Thyroid gland (tissue), 4 donors: ENCODE measurements around the gene CYP24A1. TPM values are rescaled to one million over a fixed set of nuclear protein-coding genes. Genes with fewer than 3 reads are reported as not detected.

Experiments used
- DNase-seq, 2 donors: peaks; one replicate each; pipeline ENCODE4 v3.0.0-alpha.2; 2019
- H3K27ac ChIP-seq, 3 donors: fragments of 200-600 bp; sonication (generic); 1 replicate in 2 of 3; 2 replicates in 1 of 3; pipeline ENCODE4 v1.5.1; 2016 to 2019; ENCODE audit warnings: mild to moderate bottlenecking in 1 of 3, moderate library complexity in 1 of 3
- H3K27me3 ChIP-seq: fragments of 200-600 bp; sonication (generic); one replicate; pipeline ENCODE4 v1.5.1; 2019
- H3K36me3 ChIP-seq, 2 donors: fragments of 200-600 bp; sonication (generic); one replicate each; pipeline ENCODE4 v1.5.1; 2016 to 2019
- H3K4me1 ChIP-seq, 2 donors: fragments of 200-600 bp; sonication (generic); one replicate each; pipeline ENCODE4 v1.5.1; 2017 to 2019
- H3K4me3 ChIP-seq, 3 donors: fragments of 200-600 bp; sonication (generic); replicated peaks in 1 of 3; 1 replicate in 2 of 3; 2 replicates in 1 of 3; pipeline ENCODE4 v1.5.1; 2016; ENCODE audit warnings: mild to moderate bottlenecking in 1 of 3
- H3K9me3 ChIP-seq: fragments of 200-600 bp; sonication (generic); one replicate; pipeline ENCODE4 v1.5.1; 2017
- CTCF ChIP-seq, 6 experiments: fragments of 200-600 bp in 3 of 6; fragments of 450-650 bp in 3 of 6; sonication (generic) in 3 of 6; IDR thresholded peaks; one replicate each; pipeline ENCODE4 v1.5.1; 2016 to 2019; ENCODE audit warnings: antibody characterized with exemption in 6 of 6, mild to moderate bottlenecking in 2 of 6, inconsistent platforms in 1 of 6, moderate library complexity in 1 of 6
- POLR2A ChIP-seq, 2 donors: fragments of 450-650 bp; IDR thresholded peaks; one replicate each; pipeline ENCODE4 v1.6.1; 2017; ENCODE audit warnings: antibody characterized with exemption in 2 of 2, mild to moderate bottlenecking in 2 of 2, moderate library complexity in 1 of 2
- WGBS, 2 donors: methylation state at CpG; one replicate each; pipeline ENCODE4 v1.1.5; 2017; 5-methylcytosine and 5-hydroxymethylcytosine counted together
- intact Hi-C: fragments of 100-400 bp; cut with DNase I; formaldehyde crosslinking; loops from one replicate; pipeline ENCODE4 v1.15.1; 2023
- total RNA-seq, 4 donors: library from RNA; depleted of rRNA; stranded (reverse); fragments of >200 nt; gene quantifications; one replicate each; pipeline ENCODE4 v1.2.3, GENCODE V29; 2016

Gene CYP24A1
- total RNA-seq, 4 donors from 2014 or later = 0.44 to 6.6 (median 0.67) TPM; not detected in 1

GRCh38 chr20:54107181-54107580 is 66.6 kb downstream of the CYP24A1 start:
- H3K9me3 ChIP-seq = no peaks in the 10 kb centered on the region
- no peaks in the 10 kb centered on the region for H3K27me3 ChIP-seq
- 75 to 85% methylated on average over 2 of the region's 2 CpGs for WGBS, 2 donors
- no peak overlapping the region for H3K4me3 ChIP-seq
- H3K4me1 ChIP-seq = no peaks in the 10 kb centered on the region
- no peak for DNase-seq
- H3K36me3 ChIP-seq = no peaks in the 10 kb centered on the region
- TF ChIP-seq CTCF (IDR thresholded peaks at IDR 0.05) (no peak), POLR2A (IDR thresholded peaks at IDR 0.05) (no peak)
- no peak overlapping the region for H3K27ac ChIP-seq
- intact Hi-C loops = no loop called here

GRCh38 chr20:54106162-54106561 is 67.6 kb downstream of the CYP24A1 start:
- TF ChIP-seq CTCF (IDR thresholded peaks at IDR 0.05) (no peak), POLR2A (IDR thresholded peaks at IDR 0.05) (no peak)
- no peak overlapping the region for H3K27ac ChIP-seq
- H3K9me3 ChIP-seq = no peaks in the 10 kb centered on the region
- H3K4me3 ChIP-seq = no peak overlapping the region
- no peaks in the 10 kb centered on the region for H3K4me1 ChIP-seq
- no peaks in the 10 kb centered on the region for H3K27me3 ChIP-seq
- 65 to 77% methylated on average over 4 of the region's 4 CpGs for WGBS, 2 donors
- intact Hi-C loops = no loop called here
- no peak for DNase-seq
- H3K36me3 ChIP-seq = no peaks in the 10 kb centered on the region

- TF ChIP-seq CTCF (IDR thresholded peaks at IDR 0.05) (no peak), POLR2A (IDR thresholded peaks at IDR 0.05) (no peak)
- no peak for DNase-seq
- 81 to 85% methylated on average over 4 of the region's 4 CpGs for WGBS, 2 donors
- Histone ChIP-seq H3K4me1 (no peaks in the 10 kb centered on the region), H3K36me3 (no peaks in the 10 kb centered on the region), H3K27ac (no peak overlapping the region), H3K9me3 (no peaks in the 10 kb centered on the region), H3K27me3 (no peaks in the 10 kb centered on the region), H3K4me3 (no peak overlapping the region)
- intact Hi-C loops = no loop called here
These were observed 68.1 kb downstream of the CYP24A1 start for GRCh38 chr20:54105653-54106052.

- Histone ChIP-seq H3K9me3 (no peaks in the 10 kb centered on the region), H3K27me3 (no peaks in the 10 kb centered on the region), H3K27ac (no peak overlapping the region), H3K4me1 (no peaks in the 10 kb centered on the region), H3K4me3 (no peak overlapping the region), H3K36me3 (no peaks in the 10 kb centered on the region)
- no peak for DNase-seq
- TF ChIP-seq POLR2A (IDR thresholded peaks at IDR 0.05) (no peak), CTCF (IDR thresholded peaks at IDR 0.05) (no peak)
- intact Hi-C loops = no loop called here
- 93% methylated on average over 4 of the region's 4 CpGs for WGBS, 2 donors
These were observed 69.0 kb downstream of the CYP24A1 start for GRCh38 chr20:54104781-54105180.

GRCh38 chr20:54103762-54104600 is 69.8 kb downstream of the CYP24A1 start:
- 74 to 86% methylated on average over 6 of the region's 6 CpGs for WGBS, 2 donors
- Histone ChIP-seq H3K4me1 (no peaks in the 10 kb centered on the region), H3K36me3 (no peaks in the 10 kb centered on the region), H3K9me3 (no peaks in the 10 kb centered on the region), H3K4me3 (no peak overlapping the region), H3K27ac (no peak overlapping the region), H3K27me3 (no peaks in the 10 kb centered on the region)
- DNase-seq = no peak
- TF ChIP-seq POLR2A (IDR thresholded peaks at IDR 0.05) (no peak), CTCF (IDR thresholded peaks at IDR 0.05) (no peak)
- intact Hi-C loops = no loop called here
